Fibroblast of the aortic adventitia (primary cell): ENCODE data around the gene RRH. TPM values are rescaled to one million over a fixed set of nuclear protein-coding genes. Genes with fewer than 3 reads are reported as not detected.
"Not testable (repeated sequence)": the region's sequence is repeated elsewhere in the genome, so short reads cannot be mapped to it uniquely, and the experiment has no call there.

Experiments used
- DNase-seq: peaks from one replicate; pipeline ENCODE4 v3.0.0-alpha.2; 2010; ENCODE audit warnings: low read depth
- H3K4me3 ChIP-seq: 2 replicates; pipeline ENCODE4 v1.5.1; 2011; ENCODE audit warnings: low read depth, mild to moderate bottlenecking, control low read depth, low read length, moderate library complexity
- CTCF ChIP-seq: IDR thresholded peaks from 2 replicates; pipeline ENCODE4 v1.5.1; 2011; ENCODE audit warnings: mild to moderate bottlenecking, low read length, control low read depth, inconsistent platforms; ENCODE audit not compliant: insufficient read depth
- total RNA-seq: library from RNA; depleted of rRNA; stranded (reverse); fragments of >200 nt; gene quantifications from 2 replicates; pipeline ENCODE4 v1.2.3, GENCODE V29; 2012; ENCODE audit warnings: low replicate concordance

The RRH gene
- total RNA-seq, 1 donor: 0.09 TPM

GRCh38 chr4:109875106-109875505 is 47.3 kb downstream of the RRH start:
- no peak for DNase-seq
- TF ChIP-seq CTCF: no peak
- no peak overlapping the region for H3K4me3 ChIP-seq

GRCh38 chr4:109875553-109875952 is 47.8 kb downstream of the RRH start:
- DNase-seq, H3K4me3 ChIP-seq: not testable (repeated sequence)

GRCh38 chr4:109876634-109877265 is 49.0 kb downstream of the RRH start:
- DNase-seq: no peak
- TF ChIP-seq CTCF: no peak
- H3K4me3 ChIP-seq: no peak overlapping the region

GRCh38 chr4:109877400-109877799 is 49.6 kb downstream of the RRH start:
- TF ChIP-seq CTCF: no peak
- no peak for DNase-seq
- H3K4me3 ChIP-seq: no peak overlapping the region

GRCh38 chr4:109878355-109878754 is 50.6 kb downstream of the RRH start:
- no peak overlapping the region for H3K4me3 ChIP-seq
- no peak for DNase-seq
- TF ChIP-seq CTCF: no peak

- H3K4me3 ChIP-seq: no peak overlapping the region
- no peak for TF ChIP-seq CTCF
These were observed 51.3 kb downstream of the RRH start for GRCh38 chr4:109879081-109879480.

GRCh38 chr4:109879636-109880314 is 52.0 kb downstream of the RRH start:
- DNase-seq: no peak

More at GRCh38 chr4:109879081-109879480, 51.3 kb downstream of the RRH start:
- no peak for DNase-seq

More at GRCh38 chr4:109879636-109880314, 52.0 kb downstream of the RRH start:
- H3K4me3 ChIP-seq: no peak overlapping the region
- TF ChIP-seq CTCF: no peak
